Stimulated activated CD8-positive, alpha-beta memory T cell treated with anti-CD3 and anti-CD28 coated beads, Interleukin-15, amount 100 ng/mL, for 24 hours (primary cell): ENCODE results near the gene CABLES1.

Experiments used
- DNase-seq: peaks from one replicate; pipeline ENCODE4 v3.0.0-alpha.2; 2020; ENCODE audit warnings: low read depth

CABLES1 gene

GRCh38 chr18:23223641-23224040 is 88.4 kb downstream of the CABLES1 start:
- no peak for DNase-seq

GRCh38 chr18:23225503-23225902 is 90.2 kb downstream of the CABLES1 start:
- DNase-seq = no peak

GRCh38 chr18:23226391-23226790 is 91.1 kb downstream of the CABLES1 start:
- DNase-seq = no peak

GRCh38 chr18:23226930-23227725 is 91.8 kb downstream of the CABLES1 start:
- DNase-seq = no peak

GRCh38 chr18:23227726-23228070 is 92.4 kb downstream of the CABLES1 start:
- no peak for DNase-seq

- DNase-seq = no peak
Observed at GRCh38 chr18:23228102-23229061, 93.1 kb downstream of the CABLES1 start.

- no peak for DNase-seq
Observed at GRCh38 chr18:23229472-23229871, 94.2 kb downstream of the CABLES1 start.

- DNase-seq = no peak
Observed at GRCh38 chr18:23230686-23231085, 95.4 kb downstream of the CABLES1 start.

- peak; percentile 14 for DNase-seq
Observed at GRCh38 chr18:23231340-23232021, 96.2 kb downstream of the CABLES1 start.

GRCh38 chr18:23232331-23232730 is 97.0 kb downstream of the CABLES1 start:
- DNase-seq = no peak

GRCh38 chr18:23234619-23235018 is 99.3 kb downstream of the CABLES1 start:
- DNase-seq = no peak

- DNase-seq = no peak
Observed at GRCh38 chr18:23235336-23235735, 100.1 kb downstream of the CABLES1 start.

- no peak for DNase-seq
Observed at GRCh38 chr18:23235860-23236259, 100.6 kb downstream of the CABLES1 start.

GRCh38 chr18:23236876-23237468 is 101.7 kb downstream of the CABLES1 start:
- no peak for DNase-seq

GRCh38 chr18:23237524-23238151 is 102.4 kb downstream of the CABLES1 start:
- DNase-seq = no peak

GRCh38 chr18:23238152-23238531 is 102.9 kb downstream of the CABLES1 start:
- DNase-seq = no peak

GRCh38 chr18:23238651-23239349 is 103.5 kb downstream of the CABLES1 start:
- DNase-seq = no peak

- DNase-seq = no peak
Observed at GRCh38 chr18:23239350-23239692, 104.0 kb downstream of the CABLES1 start.

- DNase-seq = no peak
Observed at GRCh38 chr18:23239885-23240608, 104.8 kb downstream of the CABLES1 start.

- no peak for DNase-seq
Observed at GRCh38 chr18:23240609-23240930, 105.3 kb downstream of the CABLES1 start.
